H9 (cell line): Measurements from ENCODE around the gene RPEL1. TPM values are rescaled to one million over a fixed set of nuclear protein-coding genes. Genes with fewer than 3 reads are reported as not detected.

ENCODE experiments used
- DNase-seq: peaks from one replicate; pipeline ENCODE4 v3.0.0-alpha.2; 2017
- H2AFZ ChIP-seq: one replicate; pipeline ENCODE4 v1.6.1; 2013; ENCODE audit warnings: mild to moderate bottlenecking, low read length, control low read depth, moderate library complexity
- H2AK5ac ChIP-seq: 2 replicates; pipeline ENCODE4 v1.6.1; 2013; ENCODE audit warnings: low read length, control low read depth, mixed read lengths; ENCODE audit not compliant: insufficient read length
- H2BK120ac ChIP-seq: one replicate; pipeline ENCODE4 v1.6.1; 2013; ENCODE audit warnings: low read depth, mild to moderate bottlenecking, low read length, control low read depth, inconsistent platforms; ENCODE audit not compliant: poor library complexity, severe bottlenecking
- H2BK12ac ChIP-seq: 2 replicates; pipeline ENCODE4 v1.6.1; 2013; ENCODE audit warnings: low read length, control low read depth, mixed read lengths, low read depth; ENCODE audit not compliant: insufficient read length
- H2BK15ac ChIP-seq: 2 replicates; pipeline ENCODE4 v1.6.1; 2013; ENCODE audit warnings: low read depth, low read length, control low read depth
- H2BK20ac ChIP-seq: one replicate; pipeline ENCODE4 v1.6.1; 2013; ENCODE audit warnings: low read depth, mild to moderate bottlenecking, low read length, control low read depth, inconsistent platforms; ENCODE audit not compliant: poor library complexity, severe bottlenecking
- H2BK5ac ChIP-seq: 2 replicates; pipeline ENCODE4 v1.6.1; 2013; ENCODE audit warnings: low read length, control low read depth, mixed read lengths; ENCODE audit not compliant: insufficient read length
- H3K14ac ChIP-seq: 2 replicates; pipeline ENCODE4 v1.6.1; 2013; ENCODE audit warnings: low read length, control low read depth; ENCODE audit not compliant: insufficient read depth
- H3K18ac ChIP-seq: 2 replicates; pipeline ENCODE4 v1.6.1; 2013; ENCODE audit warnings: low read depth, mild to moderate bottlenecking, mixed read lengths, low read length, control low read depth; ENCODE audit not compliant: insufficient read length
- H3K23ac ChIP-seq: 2 replicates; pipeline ENCODE4 v1.6.1; 2013; ENCODE audit warnings: low read length, control low read depth, mixed read lengths, low read depth; ENCODE audit not compliant: insufficient read length
- H3K23me2 ChIP-seq: 2 replicates; pipeline ENCODE4 v1.6.1; 2013; ENCODE audit warnings: low read depth, mild to moderate bottlenecking, mixed read lengths, low read length, control low read depth; ENCODE audit not compliant: insufficient read length, poor library complexity, severe bottlenecking
- H3K27ac ChIP-seq: 2 replicates; pipeline ENCODE4 v1.5.1; 2013; ENCODE audit warnings: low read length, control low read depth, mixed read lengths, low read depth; ENCODE audit not compliant: insufficient read length
- H3K27me3 ChIP-seq: 2 replicates; pipeline ENCODE4 v1.6.1; 2013; ENCODE audit warnings: low read length, control low read depth, inconsistent platforms; ENCODE audit not compliant: insufficient read depth
- H3K4ac ChIP-seq: 2 replicates; pipeline ENCODE4 v1.6.1; 2013; ENCODE audit warnings: low read depth, mild to moderate bottlenecking, control low read depth, inconsistent platforms, low read length, moderate library complexity
- H3K4me1 ChIP-seq: 2 replicates; pipeline ENCODE4 v1.6.1; 2013; ENCODE audit warnings: low read length, control low read depth, inconsistent platforms; ENCODE audit not compliant: insufficient read depth
- H3K4me2 ChIP-seq: 2 replicates; pipeline ENCODE4 v1.6.1; 2013; ENCODE audit warnings: low read length, control low read depth, mixed read lengths; ENCODE audit not compliant: insufficient read length, insufficient read depth
- H3K56ac ChIP-seq: 2 replicates; pipeline ENCODE4 v1.6.1; 2013; ENCODE audit warnings: low read depth, mild to moderate bottlenecking, mixed read lengths, low read length, control low read depth; ENCODE audit not compliant: insufficient read length
- H3K79me1 ChIP-seq: 2 replicates; pipeline ENCODE4 v1.6.1; 2013; ENCODE audit warnings: low read depth, mild to moderate bottlenecking, moderate library complexity, low read length, control low read depth, inconsistent platforms; ENCODE audit not compliant: insufficient read depth, poor library complexity, severe bottlenecking
- H3K79me2 ChIP-seq: 2 replicates; pipeline ENCODE4 v1.6.1; 2013; ENCODE audit warnings: low read length, control low read depth, inconsistent platforms; ENCODE audit not compliant: insufficient read depth
- H3K9ac ChIP-seq: 2 replicates; pipeline ENCODE4 v1.6.1; 2013; ENCODE audit warnings: low read length, control low read depth, mixed read lengths; ENCODE audit not compliant: insufficient read length; ENCODE audit errors: extremely low read depth
- H3K9me3 ChIP-seq: one replicate; pipeline ENCODE4 v1.6.1; 2013; ENCODE audit warnings: low read depth, low read length, inconsistent platforms; ENCODE audit not compliant: control insufficient read depth
- H3T11ph ChIP-seq: one replicate; pipeline ENCODE4 v1.6.1; 2013; ENCODE audit warnings: mild to moderate bottlenecking, low read length, control low read depth, inconsistent platforms
- H4K20me1 ChIP-seq: one replicate; pipeline ENCODE4 v1.6.1; 2013; ENCODE audit not compliant: control insufficient read depth, insufficient read length, insufficient read depth
- H4K5ac ChIP-seq: 2 replicates; pipeline ENCODE4 v1.6.1; 2013; ENCODE audit warnings: low read depth, mild to moderate bottlenecking, mixed read lengths, low read length, control low read depth; ENCODE audit not compliant: insufficient read length
- H4K8ac ChIP-seq: replicated peaks from 2 replicates; pipeline ENCODE4 v1.6.1; 2013; ENCODE audit warnings: low read length, control low read depth, mixed read lengths, low read depth; ENCODE audit not compliant: insufficient read length
- H4K91ac ChIP-seq: 2 replicates; pipeline ENCODE4 v1.6.1; 2013; ENCODE audit warnings: low read depth, mild to moderate bottlenecking, moderate library complexity, mixed read lengths, low read length, control low read depth; ENCODE audit not compliant: insufficient read length
- H3K27ac Mint-ChIP-seq, 3 experiments: 2 replicates in 2 of 3; 3 replicates in 1 of 3; pipeline ENCODE4 v1.8.0; 2020 to 2021; ENCODE audit warnings: mixed read lengths in 3 of 3, mild to moderate bottlenecking in 1 of 3, moderate library complexity in 1 of 3
- H3K27me3 Mint-ChIP-seq: 2 replicates; pipeline ENCODE4 v1.8.0; 2021; ENCODE audit warnings: low read depth, mild to moderate bottlenecking, moderate library complexity, mixed read lengths
- H3K36me3 Mint-ChIP-seq, 3 experiments: 2 replicates in 2 of 3; 3 replicates in 1 of 3; pipeline ENCODE4 v1.8.0; 2020 to 2021; ENCODE audit warnings: low read depth in 3 of 3, mixed read lengths in 3 of 3; ENCODE audit not compliant: insufficient read depth in 1 of 3
- H3K4me1 Mint-ChIP-seq, 2 experiments: 2 replicates each; pipeline ENCODE4 v1.8.0; 2020; ENCODE audit warnings: mixed read lengths in 2 of 2
- H3K4me3 Mint-ChIP-seq, 2 experiments: 2 replicates in 1 of 2; 3 replicates in 1 of 2; pipeline ENCODE4 v1.8.0; 2020 to 2021; ENCODE audit warnings: mild to moderate bottlenecking in 2 of 2, mixed read lengths in 2 of 2, moderate library complexity in 1 of 2
- H3K9me3 Mint-ChIP-seq, 2 experiments: 2 replicates in 1 of 2; 3 replicates in 1 of 2; pipeline ENCODE4 v1.8.0; 2020; ENCODE audit warnings: mild to moderate bottlenecking in 2 of 2, mixed read lengths in 2 of 2, moderate library complexity in 1 of 2
- CTCF ChIP-seq: fragments of 200-600 bp; sonication (generic); conservative IDR thresholded peaks from 3 replicates; pipeline ENCODE4 v1.8.0; 2021; ENCODE audit warnings: antibody characterized with exemption, mild to moderate bottlenecking
- WGBS: extraction: QIAGEN DNeasy Blood & Tissue Kit; methylation state at CpG from one replicate; pipeline ENCODE4 v1.1.7; 2013; ENCODE audit warnings: missing lambda C conversion rate, low lambda C conversion rate, mixed read lengths; ENCODE audit not compliant: insufficient read length; ENCODE audit errors: extremely low coverage; 5-methylcytosine and 5-hydroxymethylcytosine counted together
- total RNA-seq: library from RNA; stranded (reverse); gene quantifications from 2 replicates; pipeline ENCODE4 v1.2.1, GENCODE V29; 2021

Gene RPEL1
- total RNA-seq, 1 experiment from 2014 or later = 0.13 TPM

GRCh38 chr10:103199488-103199887, 46.2 kb upstream of the RPEL1 start:
- Mint-ChIP-seq H3K36me3 (no peaks in the 10 kb centered on the region), H3K9me3 (no peaks in the 10 kb centered on the region), H3K4me3 (no peak overlapping the region), H3K27ac (no peak overlapping the region), H3K27me3 (no peaks in the 10 kb centered on the region), H3K4me1 (peaks cover 28 to 32% of the 10 kb centered on the region in 2 experiments)
- Histone ChIP-seq H3K27ac (no peak overlapping the region), H4K20me1 (no peaks in the 10 kb centered on the region), H3T11ph (no peak overlapping the region), H3K9ac (no peak overlapping the region), H3K23me2 (no peaks in the 10 kb centered on the region), H4K5ac (no peak overlapping the region), H2BK20ac (no peak overlapping the region), H3K27me3 (no peaks in the 10 kb centered on the region), H2BK5ac (no peak overlapping the region), H3K9me3 (no peaks in the 10 kb centered on the region), H2BK12ac (no peak overlapping the region), H4K8ac (no peak overlapping the region), H4K91ac (no peak overlapping the region), H3K23ac (no peak overlapping the region), H3K4me1 (peaks cover 2% of the 10 kb centered on the region; the same call in 1 of the 2 replicates), H2AFZ (no peak overlapping the region), H2BK15ac (no peak overlapping the region), H2BK120ac (no peak overlapping the region), H3K4ac (no peak overlapping the region), H3K4me2 (no peak overlapping the region), H3K18ac (no peak overlapping the region), H3K79me2 (no peaks in the 10 kb centered on the region), H3K14ac (no peak overlapping the region), H2AK5ac (no peak overlapping the region), H3K79me1 (no peaks in the 10 kb centered on the region), H3K56ac (no peak overlapping the region)
- DNase-seq = no peak
- WGBS = no CpG with 5 or more reads among the region's 1 CpG
- TF ChIP-seq CTCF = no peak
